NAMALWA (cell line): ENCODE results near the gene ADCYAP1R1.

Experiments used
- DNase-seq: peaks from one replicate; pipeline ENCODE4 v3.0.0-alpha.2; 2015; ENCODE audit warnings: low spot score

The ADCYAP1R1 gene

DNA sequence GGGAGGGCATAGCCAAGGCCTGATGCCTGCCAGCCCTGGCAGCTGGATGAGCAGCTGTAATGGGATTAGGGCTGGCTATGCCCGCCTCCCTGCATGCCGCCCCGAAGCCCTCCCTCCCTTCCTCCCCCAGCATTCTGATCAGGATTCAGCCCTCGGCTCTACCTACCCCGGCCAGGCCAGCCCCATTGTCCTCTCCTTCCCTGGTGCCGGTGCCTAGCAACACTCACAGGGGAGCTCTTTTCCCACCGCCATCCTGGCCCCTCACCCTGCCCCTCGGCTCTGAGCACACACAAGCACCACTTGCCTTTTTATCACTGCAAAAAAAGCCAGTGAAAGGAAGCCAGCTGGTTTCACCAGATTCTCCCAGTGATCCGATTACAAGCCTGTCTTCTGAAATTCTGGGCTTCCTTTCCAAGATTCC is 9.0 kb upstream of the ADCYAP1R1 start:
- DNase-seq: no peak

DNA sequence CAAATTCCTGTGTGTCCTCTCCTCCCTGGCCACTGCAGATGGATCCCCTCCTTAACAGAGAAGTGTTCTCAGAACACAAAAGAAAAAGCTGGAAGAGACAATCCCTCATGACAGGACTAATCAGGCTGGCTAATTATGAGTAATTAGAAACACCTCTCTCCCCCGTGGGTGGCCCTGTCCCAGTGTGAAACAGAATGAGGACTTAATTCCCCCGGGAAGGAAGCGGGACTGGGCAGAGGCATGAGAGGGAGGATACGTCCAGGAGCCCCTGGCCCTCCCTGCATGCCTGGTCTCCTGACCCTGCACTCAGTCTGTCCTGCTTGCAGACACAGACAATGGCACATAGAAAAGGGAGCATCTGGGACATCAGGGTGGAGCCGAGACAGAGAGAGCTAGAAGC is 7.6 kb upstream of the ADCYAP1R1 start:
- no peak for DNase-seq

GRCh38 chr7:31046723-31047122 is 5.4 kb upstream of the ADCYAP1R1 start:
- DNase-seq: no peak

- no peak for DNase-seq
These were observed 4.6 kb upstream of the ADCYAP1R1 start for GRCh38 chr7:31047313-31048146.

GRCh38 chr7:31049005-31049765 is 2.9 kb upstream of the ADCYAP1R1 start:
- no peak for DNase-seq

- DNase-seq: no peak
These were observed 356 bp downstream of the ADCYAP1R1 start for GRCh38 chr7:31052487-31052840.

DNA sequence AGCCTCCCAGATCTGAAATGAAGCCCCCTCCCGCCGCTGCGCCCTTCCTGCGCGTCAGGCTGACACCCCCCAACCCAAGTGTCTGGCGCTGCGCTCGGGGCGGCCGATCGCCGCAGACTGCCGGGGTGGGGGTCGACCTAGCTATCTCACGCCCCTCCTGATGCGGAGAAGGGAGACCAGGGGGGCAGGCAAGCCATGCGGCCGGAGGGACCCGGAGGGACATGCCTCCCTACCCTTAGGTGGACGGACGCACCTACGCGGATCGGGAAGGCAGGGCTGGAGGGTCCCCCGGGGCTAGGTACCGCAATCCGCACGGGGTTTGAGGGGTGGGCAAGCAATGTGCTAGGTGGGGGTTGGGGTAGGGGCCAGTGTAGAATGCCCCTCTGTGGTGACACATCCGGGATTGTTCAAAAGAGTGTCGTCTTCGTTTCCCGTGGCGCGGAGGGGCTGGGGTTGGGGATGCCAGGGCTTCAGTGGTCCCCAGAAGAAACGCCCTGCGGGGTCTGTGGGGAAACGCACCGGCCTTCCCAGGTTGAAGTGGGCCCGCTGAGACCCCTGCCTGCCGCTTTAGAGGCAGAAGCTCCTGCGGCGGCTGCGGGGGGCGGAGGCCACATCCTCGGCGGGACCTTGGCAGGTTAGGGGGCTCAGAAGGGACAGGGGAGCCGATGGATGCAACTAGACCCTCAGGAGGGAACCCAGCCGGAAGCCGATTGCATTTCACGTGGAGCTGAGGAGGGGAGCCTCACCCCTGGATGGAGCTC is 913 bp downstream of the ADCYAP1R1 start:
- no peak for DNase-seq

GRCh38 chr7:31053986-31054385 is 1.9 kb downstream of the ADCYAP1R1 start:
- DNase-seq: no peak

GRCh38 chr7:31054608-31055278 is 2.6 kb downstream of the ADCYAP1R1 start:
- no peak for DNase-seq

DNA sequence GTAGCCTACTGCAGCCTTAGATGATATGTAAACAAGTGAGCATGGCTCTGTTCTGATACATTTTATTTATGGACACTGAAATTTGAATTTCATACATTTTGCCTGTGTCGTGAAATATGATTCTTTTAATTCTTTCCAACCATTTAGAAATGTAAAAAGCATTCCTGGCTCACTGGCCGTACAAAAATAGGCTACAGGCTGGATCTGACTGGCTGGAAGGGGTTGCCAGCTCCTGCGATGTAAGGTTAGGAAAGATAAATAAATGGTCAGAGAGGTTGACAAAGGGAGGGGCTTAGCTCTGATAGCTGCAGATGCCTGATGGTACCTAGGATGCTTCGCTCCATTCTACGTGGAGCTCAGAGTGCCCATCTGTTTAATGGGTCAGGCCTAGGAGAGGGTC is 3.4 kb downstream of the ADCYAP1R1 start:
- no peak for DNase-seq

GRCh38 chr7:31056775-31057346 is 4.8 kb downstream of the ADCYAP1R1 start:
- DNase-seq: no peak

DNA sequence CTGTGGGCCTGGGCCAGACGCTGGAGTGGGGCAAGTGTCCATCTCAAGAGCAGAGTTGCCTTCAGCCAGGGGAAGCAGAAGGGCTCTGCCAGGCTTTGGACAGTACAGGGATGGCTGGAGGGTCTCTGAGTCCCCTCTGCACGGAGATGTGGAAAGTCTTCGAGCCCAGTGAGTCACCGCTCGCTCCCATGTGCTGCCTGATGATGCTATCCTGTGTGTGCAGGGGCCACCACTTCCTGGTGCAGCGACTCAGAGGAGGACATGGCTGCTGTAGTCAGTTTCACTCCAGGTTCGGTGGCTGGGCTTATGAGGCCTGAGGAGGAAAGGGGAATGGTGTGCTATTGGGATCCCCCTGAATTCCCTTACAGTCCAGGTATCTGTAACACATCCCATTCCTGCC is 6.0 kb downstream of the ADCYAP1R1 start:
- DNase-seq: no peak

- DNase-seq: no peak
These were observed 6.6 kb downstream of the ADCYAP1R1 start for GRCh38 chr7:31058688-31059087.

GRCh38 chr7:31059551-31059950 is 7.4 kb downstream of the ADCYAP1R1 start:
- DNase-seq: no peak

DNA sequence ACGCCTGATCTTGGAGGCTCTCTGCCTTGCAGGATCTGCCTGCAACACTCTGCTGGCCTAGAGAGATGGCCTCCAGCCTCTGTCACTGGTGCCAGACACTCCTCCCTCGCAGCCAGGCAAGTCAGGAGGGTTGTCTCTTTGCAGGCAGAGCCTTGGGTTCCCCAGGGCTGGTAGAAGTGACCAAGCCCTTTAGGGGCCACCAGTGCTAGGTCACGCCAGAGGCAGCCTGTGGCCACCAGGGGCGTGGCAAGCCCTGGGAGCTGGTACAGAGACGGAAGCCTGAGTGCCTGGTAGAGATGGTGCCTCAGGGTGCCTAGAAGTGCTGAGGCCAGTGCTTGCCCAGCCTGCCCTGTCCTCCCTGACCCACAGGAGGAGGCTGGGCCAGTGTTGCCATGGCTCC is 9.1 kb downstream of the ADCYAP1R1 start:
- no peak for DNase-seq

GRCh38 chr7:31062746-31063435 is 10.8 kb downstream of the ADCYAP1R1 start:
- no peak for DNase-seq

DNA sequence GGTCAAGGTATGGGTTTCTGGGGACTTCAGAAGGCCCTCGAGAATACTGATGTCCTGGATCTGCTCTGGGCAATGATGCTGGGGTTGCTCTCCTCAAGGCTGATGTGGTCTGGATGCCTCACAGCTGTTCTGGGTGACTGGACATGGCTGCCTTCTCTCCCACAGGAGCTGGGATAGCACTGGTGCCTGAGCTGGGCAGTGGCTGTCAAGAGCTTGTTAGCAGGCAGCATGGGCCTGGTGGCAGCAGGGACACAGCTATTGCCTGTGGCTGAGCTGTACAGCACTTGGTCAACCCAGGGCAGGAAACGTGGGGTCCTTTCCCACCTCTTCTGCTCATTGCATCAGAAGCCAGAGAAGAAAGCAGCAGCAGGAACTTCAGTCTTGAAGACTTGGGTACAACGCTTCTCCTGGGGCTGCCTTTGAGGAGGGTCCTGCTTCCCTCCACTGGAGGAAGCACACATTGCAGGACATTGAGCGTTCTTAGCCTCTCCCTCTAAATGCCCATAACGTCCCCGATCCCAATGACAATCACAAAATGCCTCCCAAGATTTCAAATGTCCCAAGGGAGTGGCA is 13.0 kb downstream of the ADCYAP1R1 start:
- DNase-seq: no peak

GRCh38 chr7:31065840-31066239 is 13.7 kb downstream of the ADCYAP1R1 start:
- DNase-seq: no peak

- DNase-seq: no peak
These were observed 14.5 kb downstream of the ADCYAP1R1 start for GRCh38 chr7:31066516-31067130.

DNA sequence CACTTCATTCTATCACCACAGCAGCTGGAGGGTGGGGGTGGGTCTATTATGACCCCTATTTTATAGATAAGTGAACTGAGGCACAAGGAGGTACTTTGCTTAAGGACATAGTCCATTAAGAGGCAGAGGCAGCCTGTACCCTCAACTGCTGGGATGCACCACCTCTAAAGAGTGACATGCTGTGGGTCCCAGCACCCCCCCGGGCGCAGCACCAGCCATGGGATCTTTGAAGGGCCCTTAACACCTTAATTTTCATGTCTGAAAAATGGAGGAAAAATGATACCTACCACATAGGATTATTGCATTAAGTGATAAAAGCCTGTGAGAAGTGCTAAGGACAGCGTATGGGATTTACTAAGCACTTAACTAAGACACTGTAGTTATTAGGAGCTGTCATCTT is 15.4 kb downstream of the ADCYAP1R1 start:
- no peak for DNase-seq
